Cardiac fibroblast (primary cell): Measurements from ENCODE around the gene PNLDC1.
A peak's percentile ranks its signal among the peaks of the same experiment; 100 is the strongest.

ENCODE experiments used
- DNase-seq, 2 donors: peaks; one replicate each; pipeline versions ENCODE4 v3.0.0 to v3.0.0-alpha.2; 2010; ENCODE audit warnings: low read depth in 2 of 2
- H3K4me3 ChIP-seq, 2 donors: replicated peaks in 1 of 2; 1 replicate in 1 of 2; 2 replicates in 1 of 2; pipeline ENCODE4 v1.5.1; 2011; ENCODE audit warnings: low read depth in 2 of 2, low read length in 2 of 2, mild to moderate bottlenecking in 2 of 2, moderate library complexity in 1 of 2
- CTCF ChIP-seq: IDR thresholded peaks from one replicate; pipeline ENCODE4 v1.5.1; 2011; ENCODE audit warnings: low read depth, mild to moderate bottlenecking, low read length, inconsistent platforms

The PNLDC1 gene

DNA sequence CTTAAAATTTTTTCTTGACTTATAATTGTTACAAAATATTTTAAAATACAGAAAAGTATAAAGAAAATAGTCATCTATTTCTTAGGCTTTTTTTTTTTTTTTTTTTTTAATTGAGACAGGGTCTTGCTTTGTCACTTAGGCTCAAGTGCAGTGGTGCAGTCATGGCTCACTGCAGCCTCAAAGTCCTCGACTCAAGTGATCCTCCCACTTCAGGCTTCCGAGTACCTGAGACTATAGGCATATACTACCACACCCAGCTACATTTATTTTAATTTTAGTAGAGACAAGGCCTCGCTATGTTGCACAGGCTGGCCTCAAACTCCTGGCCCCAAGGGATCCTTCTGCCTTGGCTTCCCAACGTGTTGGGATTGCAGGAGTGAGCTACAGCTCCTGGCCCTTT, 43.6 kb upstream of the PNLDC1 start:
- DNase-seq = no peak
- no peak for TF ChIP-seq CTCF
- no peak overlapping the region for H3K4me3 ChIP-seq

DNA sequence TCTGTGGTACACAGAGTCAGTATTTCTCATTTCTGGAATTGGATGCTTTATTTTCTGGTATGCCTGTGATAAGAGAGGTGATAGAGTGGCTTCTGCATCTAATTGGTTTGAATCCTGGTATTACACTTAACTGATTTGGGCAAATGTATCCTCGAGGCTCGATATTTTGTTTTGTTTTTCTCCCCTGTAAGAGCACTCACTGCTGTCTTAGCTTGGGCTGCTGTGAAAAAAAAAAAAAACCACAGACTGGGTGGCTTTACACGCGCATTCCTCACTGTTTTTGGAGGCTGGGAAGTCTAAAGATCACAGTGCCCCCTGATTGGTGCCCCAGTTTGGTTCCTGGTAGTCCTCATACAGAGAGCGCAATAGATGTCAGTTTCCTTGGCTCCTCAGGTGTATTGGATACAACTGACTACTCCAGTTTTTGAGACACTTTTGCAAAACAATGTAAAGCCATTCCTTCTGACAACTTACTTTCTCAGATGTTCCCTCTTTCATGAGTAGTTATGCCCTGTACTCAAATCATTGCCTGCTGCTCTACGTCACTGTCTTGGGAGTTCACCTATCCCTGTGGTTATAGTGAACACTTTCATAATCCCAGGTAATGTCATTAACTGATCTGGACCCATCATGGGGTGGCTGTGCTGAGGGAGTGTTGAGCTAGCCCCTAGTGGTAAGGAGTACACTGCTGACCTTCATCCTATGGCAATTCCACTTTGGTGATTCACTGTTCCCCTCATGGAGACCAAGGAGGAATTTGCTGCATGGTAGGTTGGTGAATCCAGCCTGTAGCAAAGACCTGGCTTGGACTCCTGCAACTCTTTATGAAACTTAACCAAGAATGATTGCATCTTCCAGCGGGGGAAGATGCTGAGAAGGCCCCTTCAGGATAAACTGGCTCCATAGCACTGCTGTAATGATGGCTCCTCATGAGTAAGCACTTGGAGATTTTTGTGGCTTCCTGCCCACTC, 41.8 kb upstream of the PNLDC1 start:
- DNase-seq = peak; percentile 21 to 66
- TF ChIP-seq CTCF = peak; percentile 28
- H3K4me3 ChIP-seq = no peak overlapping the region

- H3K4me3 ChIP-seq = no peak overlapping the region
- no peak for DNase-seq
- TF ChIP-seq CTCF = no peak
Observed at GRCh38 chr6:159759645-159760044, 40.4 kb upstream of the PNLDC1 start.

DNA sequence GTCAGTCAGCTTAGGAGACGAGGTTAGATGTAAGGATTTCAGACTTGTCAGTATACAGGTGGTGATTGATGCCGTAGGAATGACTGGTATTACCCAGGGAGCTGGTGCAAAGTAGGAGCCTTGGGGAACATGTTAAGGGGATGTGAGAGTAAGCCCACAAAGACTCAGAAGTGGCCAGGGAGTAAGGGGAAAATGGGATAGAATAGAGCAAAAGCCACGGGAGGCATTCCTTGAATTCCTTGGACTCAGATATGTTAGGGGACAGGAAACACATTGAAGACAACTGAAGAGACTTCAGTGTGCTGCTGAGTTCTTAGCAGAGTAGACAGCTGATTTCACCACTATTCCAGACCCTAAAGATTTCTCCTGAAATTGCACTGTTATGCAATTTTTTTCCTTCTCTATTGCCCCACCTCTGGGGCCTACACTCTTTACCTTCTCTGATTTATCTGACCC, 39.4 kb upstream of the PNLDC1 start:
- peak overlapping the region in 1 of 2 donors; percentile 49 for H3K4me3 ChIP-seq
- no peak for TF ChIP-seq CTCF
- peak; percentile 68 to 78 for DNase-seq

GRCh38 chr6:159761129-159761872, 38.8 kb upstream of the PNLDC1 start:
- TF ChIP-seq CTCF = no peak
- H3K4me3 ChIP-seq = peak overlapping the region; percentile 49 to 50
- peak; percentile 15 to 21 for DNase-seq

- TF ChIP-seq CTCF = no peak
- peak; percentile 94 to 96 for DNase-seq
- H3K4me3 ChIP-seq = peak within 1 kb of the TSS; percentile 77 to 92
Observed at GRCh38 chr6:159761873-159762680, 38.0 kb upstream of the PNLDC1 start, which contains the start of gene ACAT2. TSS of gene ACAT2 (plus strand) at chr6:159762045. CDS start at chr6:159762088, 43 bp downstream.
